Stromal cell of bone marrow (primary cell): ENCODE measurements around the gene DBX1.

Experiments
- DNase-seq: peaks from one replicate; pipeline ENCODE4 v3.0.0-alpha.2; 2012; ENCODE audit warnings: low read depth

Gene DBX1

GRCh38 chr11:20120134-20120925 lies 39.9 kb downstream of the DBX1 start:
- no peak for DNase-seq

DNA sequence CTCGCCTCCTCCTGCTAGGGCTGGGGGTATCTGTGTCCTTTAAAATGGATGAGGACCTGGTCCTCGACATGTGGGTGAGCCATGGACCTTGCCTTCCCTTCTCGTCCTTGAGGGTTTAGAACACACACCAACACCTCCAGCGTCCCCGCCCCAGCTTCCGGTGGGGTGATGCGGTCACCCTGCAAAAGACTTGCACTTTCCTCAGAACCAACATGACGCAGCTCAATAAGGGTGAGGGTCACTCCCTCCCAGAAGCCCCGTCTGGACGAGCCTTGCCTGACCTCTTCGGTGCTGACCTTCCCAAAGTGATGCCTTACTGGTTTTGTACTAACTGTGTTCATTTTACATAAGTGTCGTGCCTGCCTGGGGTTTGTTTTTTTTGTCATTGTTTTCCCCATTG lies 41.0 kb downstream of the DBX1 start:
- no peak for DNase-seq

- DNase-seq: no peak
These were observed 42.1 kb downstream of the DBX1 start for GRCh38 chr11:20118209-20118608.

DNA sequence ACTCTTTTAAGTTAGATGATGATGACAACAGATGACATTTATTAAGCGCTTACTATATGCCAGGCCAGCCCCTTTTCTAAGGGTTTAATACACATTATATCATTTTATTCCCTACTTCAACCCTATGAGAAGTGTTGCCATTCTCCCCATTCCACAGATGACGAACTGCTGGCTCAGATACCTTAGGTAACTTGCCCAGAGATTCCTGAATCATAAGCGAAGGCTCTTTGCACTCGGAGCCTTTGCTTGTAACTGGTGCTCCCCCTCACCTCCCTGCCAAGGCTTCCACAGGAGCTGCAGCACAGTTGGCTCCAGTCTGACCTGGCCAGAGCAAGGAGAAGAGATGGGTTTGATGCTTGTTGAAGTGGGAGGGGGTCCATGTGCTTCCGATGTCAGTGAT lies 43.0 kb downstream of the DBX1 start:
- DNase-seq: no peak

DNA sequence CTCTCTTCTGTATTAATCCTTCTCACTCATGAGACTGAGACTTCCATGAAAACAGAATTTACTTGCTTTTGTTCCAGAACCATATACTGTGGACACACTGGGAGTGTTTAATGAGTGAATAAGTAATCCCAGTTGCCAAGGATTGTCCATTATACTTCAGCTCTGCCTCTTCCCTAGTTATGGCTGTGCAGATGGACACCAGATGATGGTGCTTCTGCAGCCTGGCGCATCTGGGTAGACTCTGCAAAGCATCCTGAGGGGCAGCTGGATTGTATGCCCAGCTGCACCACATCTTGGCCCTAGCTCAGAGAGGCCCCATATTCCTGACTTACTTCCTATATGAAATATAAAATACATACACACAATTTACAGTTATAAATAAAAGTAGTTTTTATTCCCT lies 43.5 kb downstream of the DBX1 start:
- no peak for DNase-seq

GRCh38 chr11:20114588-20114987 lies 45.7 kb downstream of the DBX1 start:
- no peak for DNase-seq

GRCh38 chr11:20113149-20113438 lies 47.2 kb downstream of the DBX1 start:
- no peak for DNase-seq

DNA sequence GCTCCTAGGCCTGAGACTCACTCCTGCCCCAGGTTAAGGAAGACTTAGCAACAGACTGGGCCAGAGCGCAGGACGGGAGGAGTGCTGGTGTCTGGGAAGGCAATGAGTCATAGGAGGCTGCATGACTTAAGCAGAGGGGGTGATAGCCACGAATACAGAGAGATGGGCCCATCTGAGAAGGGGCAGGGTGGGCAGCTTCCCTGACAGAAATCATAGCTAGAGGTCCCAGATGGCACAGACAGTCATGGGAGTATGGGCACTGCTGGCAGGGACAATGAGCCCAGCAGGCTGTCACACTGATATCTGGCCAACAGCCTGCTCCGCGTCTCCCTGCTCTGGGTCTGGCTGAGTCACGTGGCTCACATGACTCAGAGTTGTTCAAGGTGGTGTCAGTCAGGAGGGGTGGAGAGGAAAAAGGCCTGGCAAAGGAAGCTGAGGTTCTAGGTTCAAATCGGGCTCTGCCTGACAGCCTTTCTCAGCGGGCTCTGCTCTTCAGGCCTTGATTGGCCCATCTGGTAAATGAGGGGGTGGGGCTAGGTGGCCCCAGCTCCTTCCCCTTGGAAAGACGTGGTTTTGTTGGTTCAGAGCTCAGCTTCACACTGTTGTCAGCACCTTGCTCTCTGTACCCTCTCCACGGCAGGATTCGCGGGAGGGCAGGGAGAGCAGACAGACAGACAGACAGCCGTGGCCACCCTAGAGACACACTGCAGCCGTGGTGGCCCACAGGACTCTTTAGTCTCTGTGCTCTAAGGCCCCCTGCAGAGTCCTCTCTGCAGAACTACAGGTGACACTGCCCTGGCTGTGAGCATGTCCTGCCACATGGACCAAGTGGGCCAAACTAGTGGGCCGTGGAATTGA lies 47.8 kb downstream of the DBX1 start:
- peak; percentile 87 for DNase-seq

GRCh38 chr11:20111871-20112270 lies 48.4 kb downstream of the DBX1 start:
- DNase-seq: no peak

DNA sequence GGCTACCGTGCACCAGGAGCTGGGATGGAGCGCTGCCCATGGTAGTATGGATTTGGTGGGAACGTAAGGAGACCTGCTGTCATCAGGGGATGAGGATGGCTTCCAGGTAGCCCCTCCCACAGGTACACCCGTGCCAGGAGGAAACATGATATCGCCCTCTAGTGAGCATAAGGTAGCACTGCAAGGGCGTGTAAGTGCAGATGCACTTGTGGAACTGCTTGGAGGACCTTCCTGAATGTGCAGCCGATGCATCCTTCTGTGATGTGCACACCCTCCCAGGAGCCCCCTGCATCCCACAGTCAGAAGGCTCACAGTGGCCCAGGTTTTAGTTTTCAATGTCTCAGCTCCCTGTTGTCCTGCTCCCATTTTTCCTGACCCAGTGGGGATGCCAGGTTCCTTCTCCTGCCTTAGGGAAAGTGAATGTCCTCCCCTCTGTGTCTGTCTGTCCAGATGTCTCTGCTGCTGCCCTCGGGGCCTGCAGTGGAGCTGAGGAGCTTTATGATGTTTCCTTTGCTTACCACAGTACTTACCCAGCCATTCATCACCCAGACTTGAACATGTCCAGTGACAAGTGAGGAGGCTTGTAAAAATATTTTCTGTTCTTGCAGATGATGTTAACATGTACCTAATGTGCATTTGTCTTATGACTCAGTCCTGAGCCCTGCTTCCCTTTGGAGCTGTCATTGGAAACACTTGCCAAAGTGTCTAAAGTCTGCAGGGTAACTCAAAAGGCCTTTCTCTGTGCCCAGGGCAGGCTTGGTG lies 49.2 kb downstream of the DBX1 start:
- peak; percentile 54 for DNase-seq

DNA sequence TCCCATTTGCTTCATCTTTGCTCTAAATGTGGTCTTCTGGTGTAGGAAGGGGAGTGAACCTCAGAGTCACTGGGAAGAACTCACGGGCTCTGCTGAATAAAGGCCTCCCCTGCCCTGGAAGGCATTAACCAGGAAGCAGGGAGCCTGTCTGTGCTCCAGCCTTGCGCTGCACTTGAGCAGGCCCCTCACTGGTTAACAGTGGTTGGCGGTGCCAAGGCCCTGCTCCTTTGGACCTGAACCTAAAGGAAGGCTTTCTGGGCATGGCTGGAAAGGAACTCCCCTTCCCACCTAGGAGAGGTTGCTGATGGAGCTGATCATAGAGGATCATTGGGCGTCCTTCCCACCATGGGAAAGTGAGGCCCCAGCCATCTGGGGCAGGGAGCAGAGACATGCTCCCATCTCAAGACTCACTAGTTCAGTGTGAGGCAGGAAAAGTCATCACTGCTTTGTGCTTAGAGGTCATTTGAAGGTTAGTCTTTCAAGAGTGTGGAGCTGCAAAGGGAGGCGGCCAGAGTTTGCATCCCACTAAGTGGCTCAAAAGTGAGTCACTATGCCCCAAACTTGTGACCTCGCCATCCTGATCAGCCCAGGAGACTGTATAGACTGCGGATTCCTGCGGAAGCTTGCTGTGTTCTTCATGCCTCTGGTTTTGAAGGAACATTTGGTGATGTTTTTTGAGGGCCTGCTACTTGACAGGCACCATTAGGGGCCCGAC lies 50.4 kb downstream of the DBX1 start:
- no peak for DNase-seq
